ENCODE results near the gene ATRX.

Gene ATRX

DNA sequence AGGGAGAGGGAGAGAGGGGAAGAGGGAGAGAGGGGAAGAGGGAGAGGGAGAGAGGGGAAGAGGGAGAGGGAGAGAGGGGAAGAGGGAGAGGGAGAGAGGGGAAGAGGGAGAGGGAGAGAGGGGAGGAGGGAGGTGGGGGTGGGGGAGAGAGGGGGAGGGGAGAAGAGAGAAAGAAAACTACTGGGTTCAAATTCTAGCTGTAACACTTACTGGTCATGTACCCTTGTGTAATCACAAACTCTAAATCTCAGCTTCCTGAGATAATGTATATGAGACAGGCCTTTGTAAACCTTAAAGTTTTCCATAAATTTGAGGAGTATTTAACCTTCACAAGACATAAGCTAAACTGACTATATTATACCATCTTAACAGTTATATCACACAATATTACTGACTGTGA lies 229.7 kb downstream of the ATRX start:
- no peak for TF ChIP-seq FOXP2 (optimal IDR thresholded peaks at IDR 0.05; ENCODE audit: borderline replicate concordance, extremely low read depth, extremely low read length, insufficient read depth)
- no peak for TF ChIP-seq POLR2AphosphoS5 (IDR thresholded peaks at IDR 0.05; ENCODE audit: low read depth, low read length)
- TF ChIP-seq, protein P1, sequence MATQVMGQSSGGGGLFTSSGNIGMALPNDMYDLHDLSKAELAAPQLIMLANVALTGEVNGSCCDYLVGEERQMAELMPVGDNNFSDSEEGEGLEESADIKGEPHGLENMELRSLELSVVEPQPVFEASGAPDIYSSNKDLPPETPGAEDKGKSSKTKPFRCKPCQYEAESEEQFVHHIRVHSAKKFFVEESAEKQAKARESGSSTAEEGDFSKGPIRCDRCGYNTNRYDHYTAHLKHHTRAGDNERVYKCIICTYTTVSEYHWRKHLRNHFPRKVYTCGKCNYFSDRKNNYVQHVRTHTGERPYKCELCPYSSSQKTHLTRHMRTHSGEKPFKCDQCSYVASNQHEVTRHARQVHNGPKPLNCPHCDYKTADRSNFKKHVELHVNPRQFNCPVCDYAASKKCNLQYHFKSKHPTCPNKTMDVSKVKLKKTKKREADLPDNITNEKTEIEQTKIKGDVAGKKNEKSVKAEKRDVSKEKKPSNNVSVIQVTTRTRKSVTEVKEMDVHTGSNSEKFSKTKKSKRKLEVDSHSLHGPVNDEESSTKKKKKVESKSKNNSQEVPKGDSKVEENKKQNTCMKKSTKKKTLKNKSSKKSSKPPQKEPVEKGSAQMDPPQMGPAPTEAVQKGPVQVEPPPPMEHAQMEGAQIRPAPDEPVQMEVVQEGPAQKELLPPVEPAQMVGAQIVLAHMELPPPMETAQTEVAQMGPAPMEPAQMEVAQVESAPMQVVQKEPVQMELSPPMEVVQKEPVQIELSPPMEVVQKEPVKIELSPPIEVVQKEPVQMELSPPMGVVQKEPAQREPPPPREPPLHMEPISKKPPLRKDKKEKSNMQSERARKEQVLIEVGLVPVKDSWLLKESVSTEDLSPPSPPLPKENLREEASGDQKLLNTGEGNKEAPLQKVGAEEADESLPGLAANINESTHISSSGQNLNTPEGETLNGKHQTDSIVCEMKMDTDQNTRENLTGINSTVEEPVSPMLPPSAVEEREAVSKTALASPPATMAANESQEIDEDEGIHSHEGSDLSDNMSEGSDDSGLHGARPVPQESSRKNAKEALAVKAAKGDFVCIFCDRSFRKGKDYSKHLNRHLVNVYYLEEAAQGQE (IDR thresholded peaks at IDR 0.05; ENCODE audit: insufficient read depth in 1 of 2, low read depth in 2 of 2, low read length in 2 of 2) = no peak
- no peak for TF ChIP-seq TAF1 (IDR thresholded peaks at IDR 0.05; ENCODE audit: borderline replicate concordance, insufficient read depth, low read length)
- TF ChIP-seq SIN3A (IDR thresholded peaks at IDR 0.05; ENCODE audit: borderline replicate concordance, insufficient read depth, low read length) = no peak

DNA sequence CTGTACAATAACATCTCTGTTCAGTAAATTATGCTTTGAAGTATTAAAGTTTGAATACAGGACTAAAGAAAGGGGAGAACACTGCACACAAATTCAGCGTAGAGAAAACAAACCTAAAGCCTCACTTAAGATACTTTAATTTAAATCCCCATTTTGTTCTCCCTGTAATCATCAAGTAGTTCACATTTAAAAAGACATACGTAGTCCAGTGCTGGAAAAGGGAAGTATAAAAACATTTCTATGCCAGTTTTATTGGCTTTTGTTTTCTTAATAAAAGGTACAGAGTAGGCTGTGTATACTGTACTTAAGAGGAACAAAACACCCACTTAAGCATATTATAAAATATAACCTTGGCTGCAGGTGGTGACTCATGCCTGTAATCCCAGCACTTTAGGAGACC lies 237.3 kb downstream of the ATRX start:
- TF ChIP-seq SIN3A (IDR thresholded peaks at IDR 0.05; ENCODE audit: borderline replicate concordance, insufficient read depth, low read length) = no peak
- no peak for TF ChIP-seq TAF1 (IDR thresholded peaks at IDR 0.05; ENCODE audit: borderline replicate concordance, insufficient read depth, low read length)
- TF ChIP-seq, protein P1 (IDR thresholded peaks at IDR 0.05; ENCODE audit: insufficient read depth in 1 of 2, low read depth in 2 of 2, low read length in 2 of 2) = no peak
- TF ChIP-seq FOXP2 (optimal IDR thresholded peaks at IDR 0.05; ENCODE audit: borderline replicate concordance, extremely low read depth, extremely low read length, insufficient read depth) = no peak
- no peak for TF ChIP-seq POLR2AphosphoS5 (IDR thresholded peaks at IDR 0.05; ENCODE audit: low read depth, low read length)

GRCh38 chrX:77528034-77528433 lies 258.0 kb downstream of the ATRX start:
- TF ChIP-seq SIN3A (IDR thresholded peaks at IDR 0.05; ENCODE audit: borderline replicate concordance, insufficient read depth, low read length) (no peak), FOXP2 (optimal IDR thresholded peaks at IDR 0.05; ENCODE audit: borderline replicate concordance, extremely low read depth, extremely low read length, insufficient read depth) (no peak), TAF1 (IDR thresholded peaks at IDR 0.05; ENCODE audit: borderline replicate concordance, insufficient read depth, low read length) (no peak), POLR2AphosphoS5 (IDR thresholded peaks at IDR 0.05; ENCODE audit: low read depth, low read length) (no peak)
- TF ChIP-seq, protein P1 (IDR thresholded peaks at IDR 0.05; ENCODE audit: insufficient read depth in 1 of 2, low read depth in 2 of 2, low read length in 2 of 2) = no peak

GRCh38 chrX:77527233-77528001 lies 258.6 kb downstream of the ATRX start:
- TF ChIP-seq TAF1 (IDR thresholded peaks at IDR 0.05; ENCODE audit: borderline replicate concordance, insufficient read depth, low read length) (no peak), POLR2AphosphoS5 (IDR thresholded peaks at IDR 0.05; ENCODE audit: low read depth, low read length) (no peak), SIN3A (IDR thresholded peaks at IDR 0.05; ENCODE audit: borderline replicate concordance, insufficient read depth, low read length) (no peak), FOXP2 (optimal IDR thresholded peaks at IDR 0.05; ENCODE audit: borderline replicate concordance, extremely low read depth, extremely low read length, insufficient read depth) (no peak)
- TF ChIP-seq, protein P1 (IDR thresholded peaks at IDR 0.05; ENCODE audit: insufficient read depth in 1 of 2, low read depth in 2 of 2, low read length in 2 of 2) = no peak

Measured in PFSK-1 (cell line).